HFF-Myc (cell line): ENCODE data around the gene CDC42.

Source experiments
- DNase-seq: peaks from one replicate; pipeline ENCODE4 v3.0.0-alpha.2; 2011; ENCODE audit warnings: low read depth; ENCODE audit errors: extremely low read depth
- H3K4me3 ChIP-seq: replicated peaks from 2 replicates; pipeline ENCODE4 v1.5.1; 2011; ENCODE audit warnings: low read depth, mild to moderate bottlenecking, control low read depth, low read length
- CTCF ChIP-seq: IDR thresholded peaks from 2 replicates; pipeline ENCODE4 v1.5.1; 2012; ENCODE audit warnings: mild to moderate bottlenecking, low read depth, low read length, control low read depth; ENCODE audit errors: missing control alignments

CDC42 gene

GRCh38 chr1:22057861-22058260, 5.4 kb downstream of the CDC42 start:
- no peak overlapping the region for H3K4me3 ChIP-seq
- DNase-seq: no peak
- TF ChIP-seq CTCF: no peak

- DNase-seq: peak; percentile 19
- H3K4me3 ChIP-seq: no peak overlapping the region
- no peak for TF ChIP-seq CTCF
These were observed 12.4 kb downstream of the CDC42 start for GRCh38 chr1:22064751-22065402.

GRCh38 chr1:22071511-22071910, 19.0 kb downstream of the CDC42 start:
- no peak for TF ChIP-seq CTCF
- no peak overlapping the region for H3K4me3 ChIP-seq
- DNase-seq: no peak

- DNase-seq: no peak
- no peak for TF ChIP-seq CTCF
- no peak overlapping the region for H3K4me3 ChIP-seq
These were observed 22.3 kb downstream of the CDC42 start for GRCh38 chr1:22074803-22075202.

- H3K4me3 ChIP-seq: no peak overlapping the region
These were observed 23.2 kb downstream of the CDC42 start for GRCh38 chr1:22075718-22076117.

GRCh38 chr1:22076346-22076745, 23.8 kb downstream of the CDC42 start:
- TF ChIP-seq CTCF: no peak
- no peak for DNase-seq
- no peak overlapping the region for H3K4me3 ChIP-seq

More at GRCh38 chr1:22075718-22076117, 23.2 kb downstream of the CDC42 start:
- no peak for TF ChIP-seq CTCF
- DNase-seq: no peak

GRCh38 chr1:22077728-22078127, 25.2 kb downstream of the CDC42 start:
- no peak for DNase-seq
- no peak for TF ChIP-seq CTCF
- H3K4me3 ChIP-seq: no peak overlapping the region
